GM19452 (cell line): ENCODE data around the gene PRDM16.
"Not testable (repeated sequence)": the region's sequence is repeated elsewhere in the genome, so short reads cannot be mapped to it uniquely, and the experiment has no call there.

Experiments used
- ATAC-seq: cut with Tn5 transposase; IDR thresholded peaks from one replicate; pipeline ENCODE4 v1.9.1; 2021; ENCODE audit not compliant: unreplicated experiment

PRDM16 gene

GRCh38 chr1:3159121-3159520 is 90.1 kb downstream of the PRDM16 start:
- no peak for ATAC-seq

GRCh38 chr1:3159996-3160395 is 91.0 kb downstream of the PRDM16 start:
- no peak for ATAC-seq

GRCh38 chr1:3160647-3161145 is 91.7 kb downstream of the PRDM16 start:
- no peak for ATAC-seq

GRCh38 chr1:3161176-3161840 is 92.3 kb downstream of the PRDM16 start:
- no peak for ATAC-seq

GRCh38 chr1:3162322-3162882 is 93.4 kb downstream of the PRDM16 start:
- ATAC-seq, result no peak

- ATAC-seq, result no peak
Observed at GRCh38 chr1:3163356-3163755, 94.4 kb downstream of the PRDM16 start.

GRCh38 chr1:3164671-3165070 is 95.7 kb downstream of the PRDM16 start:
- ATAC-seq, result no peak

- not testable (repeated sequence) for ATAC-seq
Observed at GRCh38 chr1:3165189-3165588, 96.2 kb downstream of the PRDM16 start.

- no peak for ATAC-seq
Observed at GRCh38 chr1:3166206-3166918, 97.4 kb downstream of the PRDM16 start.

GRCh38 chr1:3167255-3167654 is 98.3 kb downstream of the PRDM16 start:
- ATAC-seq, result no peak

GRCh38 chr1:3168678-3169077 is 99.7 kb downstream of the PRDM16 start:
- ATAC-seq, result no peak

- no peak for ATAC-seq
Observed at GRCh38 chr1:3169665-3170356, 100.8 kb downstream of the PRDM16 start.

GRCh38 chr1:3170561-3171453 is 101.8 kb downstream of the PRDM16 start:
- no peak for ATAC-seq

- no peak for ATAC-seq
Observed at GRCh38 chr1:3171761-3172160, 102.8 kb downstream of the PRDM16 start.

GRCh38 chr1:3172431-3173380 is 103.7 kb downstream of the PRDM16 start:
- ATAC-seq, result no peak

GRCh38 chr1:3173381-3173980 is 104.5 kb downstream of the PRDM16 start:
- ATAC-seq, result no peak

GRCh38 chr1:3174487-3175247 is 105.7 kb downstream of the PRDM16 start:
- ATAC-seq, result no peak

GRCh38 chr1:3175486-3175885 is 106.5 kb downstream of the PRDM16 start:
- ATAC-seq, result no peak
